Endothelial cell of umbilical vein (primary cell): ENCODE results near the gene ARGLU1. TPM values are rescaled to one million over a fixed set of nuclear protein-coding genes. Genes with fewer than 3 reads are reported as not detected.

Source experiments
- BruUV-seq: library from RNA; stranded (reverse); fragments of 400-500 nt; replicated peaks from 2 replicates; lab custom pipeline; 2021; lab: Mats Ljungman, UMichigan
- CTCF ChIA-PET: fragments of 300-600, 350-600 bp; sonication (Branson Sonifier 250); formaldehyde crosslinking; loops from one replicate; lab custom pipeline; 2021; ENCODE audit warnings: antibody characterized with exemption, inconsistent platforms; lab: Charles Lee
- POLR2A ChIA-PET: fragments of 300-600, 350-600 bp; sonication (Branson Sonifier 250); formaldehyde crosslinking; loops from one replicate; lab custom pipeline; 2021; ENCODE audit warnings: antibody characterized with exemption, inconsistent platforms; lab: Charles Lee
- DNase-seq: peaks from one replicate; pipeline ENCODE4 v3.0.0-alpha.2; 2011; ENCODE audit warnings: low read depth, low spot score
- FAIRE-seq: peaks from 2 replicates; lab custom pipeline; 2011; peaks lifted over from hg19 to GRCh38; lab: Jason Lieb, UNC
- H2AFZ ChIP-seq: 2 replicates; pipeline ENCODE4 v1.6.0; 2012; ENCODE audit warnings: low read depth, low read length, control low read depth, inconsistent platforms
- H3K27ac ChIP-seq: 2 replicates; pipeline ENCODE4 v1.5.1; 2011; ENCODE audit warnings: low read depth, mild to moderate bottlenecking, control low read depth, low read length, moderate library complexity; ENCODE audit not compliant: insufficient read depth
- H3K27me3 ChIP-seq, 2 experiments: 2 replicates each; pipeline versions ENCODE4 v1.6.0 to v1.6.1; 2011; ENCODE audit warnings: low read length in 2 of 2, mixed read lengths in 1 of 2; ENCODE audit not compliant: control insufficient read depth in 2 of 2, insufficient read depth in 2 of 2
- H3K36me3 ChIP-seq, 2 experiments: 2 replicates in 1 of 2; 3 replicates in 1 of 2; pipeline ENCODE4 v1.5.1; 2011; ENCODE audit warnings: low read length in 2 of 2, mild to moderate bottlenecking in 1 of 2, moderate library complexity in 1 of 2; ENCODE audit not compliant: control insufficient read depth in 2 of 2, insufficient read depth in 2 of 2; ENCODE audit errors: extremely low read depth in 1 of 2
- H3K4me1 ChIP-seq: 3 replicates; pipeline ENCODE4 v1.5.1; 2011; ENCODE audit warnings: mild to moderate bottlenecking, low read length; ENCODE audit not compliant: control insufficient read depth, insufficient read depth; ENCODE audit errors: extremely low read depth
- H3K4me2 ChIP-seq: 2 replicates; pipeline ENCODE4 v1.6.1; 2011; ENCODE audit warnings: low read length, control low read depth, mixed read lengths; ENCODE audit not compliant: insufficient read depth
- H3K4me3 ChIP-seq, 3 experiments: fragments of 200-600 bp in 1 of 3; sonication (generic), shearing (Covaris generic) in 1 of 3; replicated peaks in 1 of 3; 2 replicates each; pipeline ENCODE4 v1.5.1; 2011 to 2016; ENCODE audit warnings: control low read depth in 3 of 3, low read length in 3 of 3, mild to moderate bottlenecking in 2 of 3, inconsistent platforms in 1 of 3, low read depth in 1 of 3, moderate library complexity in 1 of 3; ENCODE audit not compliant: insufficient read depth in 1 of 3
- H3K79me2 ChIP-seq: 2 replicates; pipeline ENCODE4 v1.6.0; 2012; ENCODE audit warnings: low read length, inconsistent platforms; ENCODE audit not compliant: control insufficient read depth, insufficient read depth
- H3K9ac ChIP-seq: replicated peaks from 2 replicates; pipeline ENCODE3; 2011; ENCODE audit warnings: low read length, control low read depth; ENCODE audit not compliant: insufficient read depth; ENCODE audit errors: extremely low read depth
- H3K9me1 ChIP-seq: replicated peaks from 3 replicates; pipeline ENCODE4 v1.6.0; 2011; ENCODE audit warnings: mild to moderate bottlenecking, low read length; ENCODE audit not compliant: control insufficient read depth, insufficient read depth; ENCODE audit errors: extremely low read depth
- H3K9me3 ChIP-seq: replicated peaks from 2 replicates; pipeline ENCODE4 v1.5.1; 2012; ENCODE audit warnings: low read length, inconsistent platforms; ENCODE audit not compliant: control insufficient read depth, insufficient read depth
- H4K20me1 ChIP-seq: replicated peaks from 2 replicates; pipeline ENCODE3; 2011; ENCODE audit warnings: mild to moderate bottlenecking, low read length; ENCODE audit not compliant: control insufficient read depth, insufficient read depth; ENCODE audit errors: extremely low read depth
- CTCF ChIP-seq, 2 donors: IDR thresholded peaks; 1 replicate in 1 of 2; 2 replicates in 1 of 2; pipeline ENCODE4 v1.5.1; 2011; ENCODE audit warnings: low read length in 2 of 2, mild to moderate bottlenecking in 2 of 2, moderate library complexity in 2 of 2, control low read depth in 1 of 2, inconsistent platforms in 1 of 2, low read depth in 1 of 2; ENCODE audit not compliant: insufficient read depth in 1 of 2; ENCODE audit errors: extremely low read depth in 1 of 2
- EZH2 ChIP-seq: IDR thresholded peaks from 2 replicates; pipeline ENCODE4 v1.6.1; 2012; ENCODE audit warnings: borderline replicate concordance, low read depth, mild to moderate bottlenecking, moderate library complexity, low read length, inconsistent platforms; ENCODE audit not compliant: severe bottlenecking
- FOS ChIP-seq: IDR thresholded peaks from 2 replicates; pipeline ENCODE4 v1.6.1; 2011; ENCODE audit warnings: mild to moderate bottlenecking, low read length, moderate library complexity, borderline replicate concordance; ENCODE audit not compliant: insufficient read depth
- GATA2 ChIP-seq: IDR thresholded peaks from 2 replicates; pipeline ENCODE4 v1.7.0; 2011; ENCODE audit warnings: low read depth, mild to moderate bottlenecking, moderate library complexity, mixed read lengths, low read length; ENCODE audit not compliant: insufficient read length, insufficient read depth
- JUN ChIP-seq: IDR thresholded peaks from 2 replicates; pipeline ENCODE4 v1.6.1; 2011; ENCODE audit warnings: borderline replicate concordance, low read depth; ENCODE audit not compliant: insufficient read length, insufficient read depth
- MYC ChIP-seq: IDR thresholded peaks from one replicate; pipeline ENCODE4 v1.6.1; 2011; ENCODE audit warnings: mild to moderate bottlenecking, low read depth, low read length
- POLR2A ChIP-seq: IDR thresholded peaks from 2 replicates; pipeline ENCODE4 v1.6.1; 2012; ENCODE audit warnings: low read depth, mild to moderate bottlenecking, control low read depth, low read length
- POLR2AphosphoS5 ChIP-seq: IDR thresholded peaks from 2 replicates; pipeline ENCODE4 v1.6.1; 2012; ENCODE audit warnings: low read depth, mild to moderate bottlenecking, control low read depth, low read length, moderate library complexity; ENCODE audit not compliant: insufficient read depth
- dilution Hi-C: fragments of 300-500 bp; cut with MboI; formaldehyde crosslinking; loops from one replicate; pipeline ENCODE4 v1.15.0; 2019; ENCODE audit warnings: low sequenced_read_pairs; ENCODE audit not compliant: extremely low pct_ligation_motif_present
- intact Hi-C: fragments of 100-400 bp; cut with micrococcal nuclease; formaldehyde crosslinking; loops from one replicate; pipeline ENCODE4 v1.10.0; 2022
- polyA plus RNA-seq, 4 experiments: library from polyadenylated mRNA; depleted of rRNA in 3 of 4; stranded (reverse) in 3 of 4; unstranded in 1 of 4; fragments of >200 nt; gene quantifications; 2 replicates each; pipeline versions ENCODE4 v1.2.1 to v1.2.3, GENCODE V29; 2011 to 2012; ENCODE audit warnings: missing spikeins in 1 of 4
- total RNA-seq: library from RNA; stranded (reverse); gene quantifications from 2 replicates; pipeline ENCODE4 v1.2.3, GENCODE V29; 2021
- TF ChIP-seq, protein P1 (sequence below): IDR thresholded peaks from 2 replicates; pipeline ENCODE4 v1.6.1; 2011; ENCODE audit not compliant: insufficient read depth, insufficient read length

ARGLU1 gene
- total and polyA plus RNA-seq, 2 donors (not counting 3 experiments of a cell fraction or from before 2014, with no cell fraction given) = 44.4 to 111 TPM

DNA sequence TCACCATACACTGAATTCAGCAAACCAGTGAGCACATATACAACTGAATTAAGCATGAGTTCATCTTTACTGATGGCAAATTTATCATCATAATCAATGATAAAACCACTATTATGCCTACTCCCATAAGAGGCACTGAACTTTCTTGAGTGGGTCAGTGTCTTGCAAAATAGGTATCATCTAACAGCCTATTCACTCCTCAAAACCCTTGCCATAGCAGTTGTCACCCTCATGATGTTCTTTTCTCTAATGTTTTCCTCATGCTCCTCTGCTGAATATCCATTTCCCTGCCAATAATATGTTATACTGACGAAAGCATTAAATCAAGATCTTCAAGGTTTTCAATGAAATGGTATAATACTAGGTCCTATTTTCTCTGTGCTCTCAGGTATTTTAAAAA is 5.6 kb downstream of the ARGLU1 start:
- Histone ChIP-seq H3K27me3 (no peaks in the 10 kb centered on the region), H3K27ac (no peak overlapping the region), H3K79me2 (peaks cover 99% of the 10 kb centered on the region), H3K9ac (no peak overlapping the region), H2AFZ (no peak overlapping the region), H3K9me3 (no peaks in the 10 kb centered on the region), H4K20me1 (peaks cover 40% of the 10 kb centered on the region), H3K9me1 (no peaks in the 10 kb centered on the region), H3K4me1 (peaks cover 27% of the 10 kb centered on the region), H3K4me3 (no peak overlapping the region), H3K4me2 (peak overlapping the region; percentile 28), H3K36me3 (peaks cover 5 to 13% of the 10 kb centered on the region in 2 experiments)
- CTCF ChIA-PET = no interaction called here
- intact Hi-C loops = loop anchor here (10.0 kb wide), 2 partner anchors 232 to 892 kb away; no protein-coding TSS in a partner anchor
- no TSS peak for BruUV-seq
- TF ChIP-seq JUN (no peak), EZH2 (no peak), GATA2 (no peak), MYC (no peak), POLR2AphosphoS5 (no peak), POLR2A (no peak), CTCF (IDR thresholded peaks at IDR 0.05; ENCODE audit: extremely low read depth in 1 of 2, insufficient read depth in 1 of 2, low read depth in 1 of 2, low read length in 2 of 2) (no peak), FOS (no peak)
- TF ChIP-seq, protein P1, sequence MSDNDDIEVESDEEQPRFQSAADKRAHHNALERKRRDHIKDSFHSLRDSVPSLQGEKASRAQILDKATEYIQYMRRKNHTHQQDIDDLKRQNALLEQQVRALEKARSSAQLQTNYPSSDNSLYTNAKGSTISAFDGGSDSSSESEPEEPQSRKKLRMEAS = no peak
- dilution Hi-C loops = no loop called here
- POLR2A ChIA-PET = interaction anchor here (0.7 kb wide), 1 partner anchor 203 kb away, joined by 5 read pairs; no protein-coding TSS in a partner anchor
- DNase-seq (no peak), FAIRE-seq (no peak)
